GM04503 (cell line): ENCODE measurements around the gene CIB1.
A peak's percentile ranks its signal among the peaks of the same experiment; 100 is the strongest.
"Not testable (repeated sequence)": the region's sequence is repeated elsewhere in the genome, so short reads cannot be mapped to it uniquely, and the experiment has no call there.

Experiments used
- DNase-seq: peaks from one replicate; pipeline ENCODE4 v3.0.0-alpha.2; 2012; ENCODE audit warnings: low read depth

The CIB1 gene

GRCh38 chr15:90233387-90234095, at the start of gene CIB1:
Gene CIB1 (minus strand): TSS chr15:90233941. CDS start chr15:90233885, 56 bp downstream.
- DNase-seq, result peak; percentile 60

GRCh38 chr15:90281637-90282036, 47.9 kb upstream of the CIB1 start:
- not testable (repeated sequence) for DNase-seq

- DNase-seq, result not testable (repeated sequence)
Measured at GRCh38 chr15:90280743-90281142, 47.0 kb upstream of the CIB1 start.

GRCh38 chr15:90278467-90278866, 44.7 kb upstream of the CIB1 start:
- DNase-seq, result not testable (repeated sequence)

GRCh38 chr15:90271459-90272166, 37.9 kb upstream of the CIB1 start:
- no peak for DNase-seq

GRCh38 chr15:90270502-90271150, 36.9 kb upstream of the CIB1 start:
- DNase-seq, result no peak

GRCh38 chr15:90268415-90268814, 34.7 kb upstream of the CIB1 start:
- no peak for DNase-seq

- no peak for DNase-seq
Measured at GRCh38 chr15:90266485-90266884, 32.7 kb upstream of the CIB1 start.

GRCh38 chr15:90266061-90266431, 32.3 kb upstream of the CIB1 start:
- no peak for DNase-seq

- DNase-seq, result peak; percentile 64
Measured at GRCh38 chr15:90265271-90266060, 31.7 kb upstream of the CIB1 start, which contains the start of gene NGRN. Gene NGRN (plus strand): TSS chr15:90265672. CDS start chr15:90265713, 41 bp downstream.

GRCh38 chr15:90264671-90265070, 30.9 kb upstream of the CIB1 start:
- DNase-seq, result no peak

- no peak for DNase-seq
Measured at GRCh38 chr15:90262426-90262825, 28.7 kb upstream of the CIB1 start.

- no peak for DNase-seq
Measured at GRCh38 chr15:90261811-90262210, 28.1 kb upstream of the CIB1 start.

GRCh38 chr15:90260731-90261130, 27.0 kb upstream of the CIB1 start:
- not testable (repeated sequence) for DNase-seq

- no peak for DNase-seq
Measured at GRCh38 chr15:90259524-90259923, 25.8 kb upstream of the CIB1 start.

- no peak for DNase-seq
Measured at GRCh38 chr15:90257776-90258175, 24.0 kb upstream of the CIB1 start.

- DNase-seq, result no peak
Measured at GRCh38 chr15:90249203-90249863, 15.6 kb upstream of the CIB1 start, which contains the start of gene TTLL13. Gene TTLL13 (plus strand): TSS chr15:90249556. CDS start chr15:90250631, 1,075 bp downstream.

GRCh38 chr15:90248789-90249202, 15.1 kb upstream of the CIB1 start:
- DNase-seq, result no peak

- DNase-seq, result no peak
Measured at GRCh38 chr15:90243943-90244639, 10.3 kb upstream of the CIB1 start.

- DNase-seq, result no peak
Measured at GRCh38 chr15:90241343-90242192, 7.8 kb upstream of the CIB1 start.
